HL-60 (cell line): Measurements from ENCODE around the gene TAF1C.

Source experiments
- POLR2AphosphoS5 ChIP-seq: IDR thresholded peaks from 2 replicates; pipeline ENCODE4 v1.6.1; 2012; ENCODE audit warnings: low read depth
- TF ChIP-seq, protein P1 (sequence below): IDR thresholded peaks from one replicate; pipeline ENCODE4 v1.5.1; 2011; ENCODE audit warnings: low read length, control low read depth, inconsistent platforms; ENCODE audit not compliant: insufficient read depth

DNA sequence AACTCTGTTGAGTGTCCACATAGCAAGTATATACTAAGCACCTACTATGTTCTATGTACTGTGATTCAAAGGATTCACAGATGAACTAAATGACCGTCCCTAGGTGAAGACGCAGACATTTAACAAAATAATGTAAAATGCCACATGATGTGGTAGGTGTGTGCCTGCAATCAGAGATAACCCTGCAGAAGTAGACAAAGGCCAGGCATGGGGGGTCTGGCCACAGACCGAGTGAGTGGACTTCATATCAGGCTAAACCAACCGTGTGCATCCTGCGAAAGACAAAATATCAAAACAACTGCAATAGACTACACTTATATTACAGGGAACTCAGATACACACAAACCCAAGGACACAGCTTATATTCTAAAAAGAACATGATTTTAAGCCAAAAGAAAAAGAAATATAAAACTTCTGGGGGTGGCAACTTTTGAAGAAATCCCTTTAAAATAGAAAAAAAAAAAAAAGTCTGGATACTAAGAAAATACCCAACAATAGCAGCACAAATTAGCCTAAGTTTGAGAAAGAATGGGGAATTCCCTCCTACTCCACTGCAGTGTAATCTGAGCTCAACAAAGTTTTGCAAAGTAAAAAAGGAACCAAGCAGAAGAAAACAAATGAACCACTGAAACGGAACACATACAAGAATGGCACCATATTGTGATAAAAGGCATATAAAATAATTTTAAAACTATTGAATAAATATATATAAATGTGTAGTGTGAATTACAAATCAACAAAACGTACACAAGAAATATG lies 54.2 kb downstream of the TAF1C start:
- TF ChIP-seq, protein P1, sequence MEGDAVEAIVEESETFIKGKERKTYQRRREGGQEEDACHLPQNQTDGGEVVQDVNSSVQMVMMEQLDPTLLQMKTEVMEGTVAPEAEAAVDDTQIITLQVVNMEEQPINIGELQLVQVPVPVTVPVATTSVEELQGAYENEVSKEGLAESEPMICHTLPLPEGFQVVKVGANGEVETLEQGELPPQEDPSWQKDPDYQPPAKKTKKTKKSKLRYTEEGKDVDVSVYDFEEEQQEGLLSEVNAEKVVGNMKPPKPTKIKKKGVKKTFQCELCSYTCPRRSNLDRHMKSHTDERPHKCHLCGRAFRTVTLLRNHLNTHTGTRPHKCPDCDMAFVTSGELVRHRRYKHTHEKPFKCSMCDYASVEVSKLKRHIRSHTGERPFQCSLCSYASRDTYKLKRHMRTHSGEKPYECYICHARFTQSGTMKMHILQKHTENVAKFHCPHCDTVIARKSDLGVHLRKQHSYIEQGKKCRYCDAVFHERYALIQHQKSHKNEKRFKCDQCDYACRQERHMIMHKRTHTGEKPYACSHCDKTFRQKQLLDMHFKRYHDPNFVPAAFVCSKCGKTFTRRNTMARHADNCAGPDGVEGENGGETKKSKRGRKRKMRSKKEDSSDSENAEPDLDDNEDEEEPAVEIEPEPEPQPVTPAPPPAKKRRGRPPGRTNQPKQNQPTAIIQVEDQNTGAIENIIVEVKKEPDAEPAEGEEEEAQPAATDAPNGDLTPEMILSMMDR: no peak
- no peak for TF ChIP-seq POLR2AphosphoS5
